ENCODE results near the gene MRGPRG. TPM values are rescaled to one million over a fixed set of nuclear protein-coding genes. Genes with fewer than 3 reads are reported as not detected.

The MRGPRG gene, protein sequence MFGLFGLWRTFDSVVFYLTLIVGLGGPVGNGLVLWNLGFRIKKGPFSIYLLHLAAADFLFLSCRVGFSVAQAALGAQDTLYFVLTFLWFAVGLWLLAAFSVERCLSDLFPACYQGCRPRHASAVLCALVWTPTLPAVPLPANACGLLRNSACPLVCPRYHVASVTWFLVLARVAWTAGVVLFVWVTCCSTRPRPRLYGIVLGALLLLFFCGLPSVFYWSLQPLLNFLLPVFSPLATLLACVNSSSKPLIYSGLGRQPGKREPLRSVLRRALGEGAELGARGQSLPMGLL
- total RNA-seq = not detected in 2 replicates

DNA sequence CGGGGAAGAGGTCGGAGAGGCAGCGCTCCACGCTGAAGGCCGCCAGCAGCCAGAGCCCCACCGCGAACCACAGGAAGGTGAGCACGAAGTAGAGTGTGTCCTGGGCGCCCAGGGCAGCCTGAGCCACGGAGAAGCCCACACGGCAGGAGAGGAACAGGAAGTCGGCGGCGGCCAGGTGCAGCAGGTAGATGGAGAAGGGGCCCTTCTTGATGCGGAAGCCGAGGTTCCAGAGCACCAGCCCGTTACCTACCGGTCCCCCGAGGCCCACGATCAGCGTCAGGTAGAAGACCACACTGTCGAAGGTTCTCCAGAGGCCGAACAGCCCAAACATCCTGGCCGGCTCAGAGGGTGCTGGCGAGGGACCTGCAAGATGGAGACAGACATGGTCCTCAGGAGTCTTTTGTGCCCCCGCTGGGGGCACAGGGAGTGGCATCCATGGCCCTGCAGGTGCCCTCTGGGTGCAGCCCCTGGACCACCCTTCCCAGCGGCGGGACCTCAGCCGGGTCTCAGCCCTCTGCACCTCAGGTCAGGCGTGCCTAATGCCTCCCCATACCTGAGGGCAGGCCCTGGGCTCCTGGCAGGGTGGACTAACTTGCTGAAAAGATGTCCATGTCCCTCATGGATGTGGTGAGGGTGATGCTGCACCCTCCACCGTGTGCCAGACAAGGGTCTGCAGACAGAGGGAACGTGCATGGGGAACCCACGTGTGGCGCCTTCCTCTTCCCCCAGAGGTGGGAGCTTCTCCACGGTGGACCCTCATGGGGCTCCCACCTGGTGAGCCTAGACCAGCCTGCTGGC lies at the start of gene MRGPRG:
Gene MRGPRG (minus strand): TSS at position 331 of the 798 bp plus-strand sequence. CDS start 0 bp downstream, at position 331.

DNA sequence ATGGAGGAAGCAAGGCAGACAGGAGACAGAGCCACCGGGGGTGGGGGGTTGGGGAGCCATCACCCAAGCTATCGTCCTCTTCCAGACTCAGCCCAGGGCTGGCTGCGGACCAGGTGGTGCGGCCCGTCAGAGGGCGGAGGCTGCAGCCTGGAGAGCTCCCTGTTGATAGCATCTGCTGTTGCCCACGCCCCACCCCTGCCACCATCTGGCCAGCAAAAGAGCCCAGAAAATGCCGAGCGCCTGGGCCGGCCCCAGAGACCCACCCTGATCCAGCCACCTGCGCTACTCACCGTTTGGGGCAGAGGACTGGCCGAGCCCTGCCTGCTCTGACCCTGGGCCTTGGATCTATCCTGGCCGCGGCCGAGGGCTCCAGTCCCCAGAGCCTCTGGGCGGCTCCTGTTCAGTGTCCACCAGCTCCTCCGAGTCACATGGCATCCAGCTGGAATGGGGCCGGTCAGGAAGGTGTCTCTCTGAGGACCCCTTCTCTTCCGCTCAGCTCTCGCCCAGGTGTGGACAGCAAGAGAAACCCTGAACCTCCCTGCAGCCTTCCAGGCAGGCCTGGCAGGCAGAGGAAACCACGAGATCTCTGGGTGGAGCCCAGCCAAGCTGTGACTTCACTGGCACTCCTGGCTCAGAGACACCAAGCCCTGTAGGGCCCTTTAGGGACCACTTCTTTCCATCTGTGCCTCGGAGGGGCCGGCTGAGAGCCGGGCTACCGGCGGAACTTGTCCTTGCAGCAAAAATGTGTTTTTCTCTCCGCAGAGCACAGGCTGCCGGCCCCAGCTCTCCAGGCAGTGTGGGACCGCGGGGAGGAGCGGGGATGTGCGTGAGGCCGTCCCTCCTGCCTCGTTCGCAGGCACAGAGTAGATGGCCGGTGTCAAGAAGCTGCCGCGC lies 13.5 kb upstream of the MRGPRG start, which contains the start of gene MRGPRE:
Gene MRGPRE (minus strand): TSS at position 567 of the 894 bp plus-strand sequence. CDS start 3,618 bp downstream, outside the sequence.

Other genes starting within 250 kb of the MRGPRG start
- 110 and 130 TPM in 2 replicates for gene NAP1L4, start 226.5 kb downstream of the MRGPRG start, total RNA-seq
- gene CARS1, start 161.4 kb downstream of the MRGPRG start, total RNA-seq = 47.9 and 51.2 TPM in 2 replicates
- 42.9 and 47.0 TPM in 2 replicates for gene OSBPL5, start 53.5 kb downstream of the MRGPRG start, total RNA-seq
- gene MRGPRE, start 13.6 kb upstream of the MRGPRG start, total RNA-seq = not detected in 2 replicates
- gene ZNF195, start 160.3 kb upstream of the MRGPRG start, total RNA-seq = 11.5 and 11.7 TPM in 2 replicates